IPS-20b (cell line): ENCODE measurements around the gene SYT2.
"Not testable (repeated sequence)": the region's sequence is repeated elsewhere in the genome, so short reads cannot be mapped to it uniquely, and the experiment has no call there.

Source experiments
- H3K27ac ChIP-seq: one replicate; pipeline ENCODE4 v1.5.1; 2013; ENCODE audit warnings: low read length
- H3K27me3 ChIP-seq: 2 replicates; pipeline ENCODE4 v1.6.1; 2013; ENCODE audit warnings: mild to moderate bottlenecking, low read length, inconsistent platforms; ENCODE audit not compliant: insufficient read depth
- H3K36me3 ChIP-seq: 2 replicates; pipeline ENCODE4 v1.6.1; 2013; ENCODE audit warnings: low read depth, mild to moderate bottlenecking, inconsistent platforms, low read length, moderate library complexity; ENCODE audit not compliant: insufficient read depth
- H3K4me1 ChIP-seq: 2 replicates; pipeline ENCODE4 v1.6.1; 2013; ENCODE audit warnings: mild to moderate bottlenecking, control low read depth, inconsistent platforms, low read length, moderate library complexity; ENCODE audit not compliant: insufficient read depth
- H3K4me3 ChIP-seq: 2 replicates; pipeline ENCODE4 v1.5.1; 2013; ENCODE audit warnings: mild to moderate bottlenecking, low read length, inconsistent platforms
- H3K9ac ChIP-seq: 2 replicates; pipeline ENCODE4 v1.6.1; 2013; ENCODE audit warnings: low read depth, mild to moderate bottlenecking, inconsistent platforms, low read length, moderate library complexity
- H3K9me3 ChIP-seq: 2 replicates; pipeline ENCODE4 v1.6.1; 2013; ENCODE audit warnings: mild to moderate bottlenecking, low read depth, low read length, inconsistent platforms; ENCODE audit not compliant: insufficient read depth

Gene SYT2

GRCh38 chr1:202543537-202543936 lies 166.7 kb downstream of the SYT2 start:
- not testable (repeated sequence) for H3K9ac ChIP-seq, H3K9me3 ChIP-seq, H3K36me3 ChIP-seq, H3K4me3 ChIP-seq, H3K27me3 ChIP-seq, H3K27ac ChIP-seq
- peaks cover 20% of the 10 kb centered on the region for H3K4me1 ChIP-seq

GRCh38 chr1:202542415-202542814 lies 167.8 kb downstream of the SYT2 start:
- H3K27ac ChIP-seq, H3K36me3 ChIP-seq, H3K9me3 ChIP-seq, H3K4me3 ChIP-seq, H3K9ac ChIP-seq, H3K27me3 ChIP-seq: not testable (repeated sequence)
- H3K4me1 ChIP-seq = peaks cover 20% of the 10 kb centered on the region

DNA sequence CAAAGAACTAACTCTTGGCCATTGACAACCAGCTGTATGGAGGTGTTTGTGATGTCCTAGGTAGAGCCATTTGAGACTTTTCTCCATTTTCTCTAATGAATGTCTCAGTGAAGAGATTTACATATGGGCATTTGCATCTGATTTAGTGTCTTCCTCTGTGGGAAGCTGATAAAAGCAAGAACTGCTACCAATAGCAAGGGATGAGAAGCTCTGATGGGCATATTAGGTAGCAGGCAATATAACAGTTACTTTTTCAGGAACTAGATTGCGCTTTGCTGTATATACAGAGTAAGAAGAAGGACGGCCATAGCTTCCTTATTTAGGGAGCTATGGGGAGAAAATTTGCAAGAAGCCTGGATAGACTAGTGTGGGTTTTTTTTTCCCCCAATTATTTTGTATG lies 169.4 kb downstream of the SYT2 start:
- H3K4me1 ChIP-seq = peaks cover 20% of the 10 kb centered on the region
- not testable (repeated sequence) for H3K9me3 ChIP-seq, H3K27ac ChIP-seq, H3K36me3 ChIP-seq, H3K9ac ChIP-seq, H3K27me3 ChIP-seq, H3K4me3 ChIP-seq
